Measurements from ENCODE around the gene PPP2R2D. TPM values are rescaled to one million over a fixed set of nuclear protein-coding genes. Genes with fewer than 3 reads are reported as not detected.

Gene PPP2R2D
- total RNA-seq, 1 experiment from 2014 or later, result 23.5 TPM

- TF ChIP-seq, protein P1, sequence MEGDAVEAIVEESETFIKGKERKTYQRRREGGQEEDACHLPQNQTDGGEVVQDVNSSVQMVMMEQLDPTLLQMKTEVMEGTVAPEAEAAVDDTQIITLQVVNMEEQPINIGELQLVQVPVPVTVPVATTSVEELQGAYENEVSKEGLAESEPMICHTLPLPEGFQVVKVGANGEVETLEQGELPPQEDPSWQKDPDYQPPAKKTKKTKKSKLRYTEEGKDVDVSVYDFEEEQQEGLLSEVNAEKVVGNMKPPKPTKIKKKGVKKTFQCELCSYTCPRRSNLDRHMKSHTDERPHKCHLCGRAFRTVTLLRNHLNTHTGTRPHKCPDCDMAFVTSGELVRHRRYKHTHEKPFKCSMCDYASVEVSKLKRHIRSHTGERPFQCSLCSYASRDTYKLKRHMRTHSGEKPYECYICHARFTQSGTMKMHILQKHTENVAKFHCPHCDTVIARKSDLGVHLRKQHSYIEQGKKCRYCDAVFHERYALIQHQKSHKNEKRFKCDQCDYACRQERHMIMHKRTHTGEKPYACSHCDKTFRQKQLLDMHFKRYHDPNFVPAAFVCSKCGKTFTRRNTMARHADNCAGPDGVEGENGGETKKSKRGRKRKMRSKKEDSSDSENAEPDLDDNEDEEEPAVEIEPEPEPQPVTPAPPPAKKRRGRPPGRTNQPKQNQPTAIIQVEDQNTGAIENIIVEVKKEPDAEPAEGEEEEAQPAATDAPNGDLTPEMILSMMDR (conservative IDR thresholded peaks at IDR 0.05), result no peak
- no peak for TF ChIP-seq EZH2 (IDR thresholded peaks at IDR 0.05; ENCODE audit: low read depth)
- H3K27ac ChIP-seq, result no peak overlapping the region
- H3K79me2 ChIP-seq (ENCODE audit: low read depth), result no peaks in the 10 kb centered on the region
- no peaks in the 10 kb centered on the region for H3F3A ChIP-seq (ENCODE audit: insufficient read depth, low read depth)
- BruUV-seq (replicated peaks), result no TSS peak
- no peak for DNase-seq
- no peaks in the 10 kb centered on the region for H4K20me1 ChIP-seq (ENCODE audit: insufficient read depth)
- no peaks in the 10 kb centered on the region for H3K9me3 ChIP-seq (ENCODE audit: insufficient read depth, low read depth)
- no peak overlapping the region for H3K4me2 ChIP-seq
- POLR2A ChIA-PET (ENCODE audit: unreplicated experiment), result interaction anchor here (0.6 kb wide), 1 partner anchor 87 kb away, joined by 4 read pairs; no protein-coding TSS in a partner anchor
- CTCF ChIA-PET, result no interaction called here
- no peak overlapping the region for H3K4me3 ChIP-seq
- no peaks in the 10 kb centered on the region for H3K27me3 ChIP-seq (ENCODE audit: insufficient read depth, low read depth)
- intact Hi-C loops (cut with micrococcal nuclease; ENCODE audit: unreplicated experiment), result no loop called here
- no peaks in the 10 kb centered on the region for H3K36me3 ChIP-seq (ENCODE audit: low read depth)
- H2AFZ ChIP-seq, result no peak overlapping the region
- H3K4me1 ChIP-seq (replicated peaks; ENCODE audit: insufficient read depth), result no peaks in the 10 kb centered on the region
- H3K9me2 ChIP-seq (ENCODE audit: insufficient read depth), result no peaks in the 10 kb centered on the region
Measured at GRCh38 chr10:131972474-131973071, 71.8 kb downstream of the PPP2R2D start.

DNA sequence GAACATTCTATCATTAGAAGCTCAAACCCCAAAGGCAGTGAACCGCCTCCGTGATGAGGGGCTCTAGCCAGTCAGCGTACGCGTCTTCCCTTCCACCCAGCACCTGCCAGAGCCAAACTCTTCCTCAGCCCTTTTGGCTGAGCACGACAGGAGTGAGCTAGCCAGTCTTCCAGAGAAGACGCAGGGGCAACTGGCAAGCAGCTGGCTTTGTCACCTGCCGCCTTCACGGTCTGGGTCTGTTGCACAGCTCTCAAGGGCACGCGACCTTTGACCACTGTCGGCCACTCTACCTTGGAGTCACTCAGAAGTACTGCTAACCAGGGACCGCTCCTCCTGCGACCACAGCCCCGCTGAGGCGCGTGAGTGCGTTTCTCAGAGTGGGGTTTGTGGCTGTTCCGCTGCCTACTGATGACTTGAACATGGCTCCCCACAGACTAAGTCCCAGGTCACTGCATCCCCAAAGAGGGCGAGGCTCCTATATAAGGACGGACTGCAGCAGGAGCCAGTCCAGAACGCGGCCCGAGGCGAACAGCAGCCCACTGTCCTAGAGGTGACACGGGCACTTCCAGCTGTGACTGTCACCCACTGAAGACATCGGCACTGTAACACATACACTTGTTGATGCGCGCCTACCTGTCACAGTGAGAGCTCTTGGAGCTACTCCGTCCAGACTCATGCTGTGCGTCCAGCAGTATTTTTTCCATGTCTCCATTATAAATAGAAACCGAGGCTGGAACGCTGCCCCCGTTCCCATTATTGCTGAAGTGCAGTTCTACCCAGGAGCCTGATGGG lies 72.5 kb downstream of the PPP2R2D start:
- intact Hi-C loops (cut with micrococcal nuclease; ENCODE audit: unreplicated experiment), result no loop called here
- no peak overlapping the region for H3K4me2 ChIP-seq
- POLR2A ChIA-PET (ENCODE audit: unreplicated experiment), result interaction anchor here (0.6 kb wide), 1 partner anchor 88 kb away, joined by 4 read pairs; no protein-coding TSS in a partner anchor
- CTCF ChIA-PET, result no interaction called here
- no peaks in the 10 kb centered on the region for H3K36me3 ChIP-seq (ENCODE audit: low read depth)
- H3K27me3 ChIP-seq (ENCODE audit: insufficient read depth, low read depth), result no peaks in the 10 kb centered on the region
- H3K79me2 ChIP-seq (ENCODE audit: low read depth), result no peaks in the 10 kb centered on the region
- no peaks in the 10 kb centered on the region for H3K9me2 ChIP-seq (ENCODE audit: insufficient read depth)
- H3F3A ChIP-seq (ENCODE audit: insufficient read depth, low read depth), result no peaks in the 10 kb centered on the region
- H3K27ac ChIP-seq, result no peak overlapping the region
- no peaks in the 10 kb centered on the region for H3K9me3 ChIP-seq (ENCODE audit: insufficient read depth, low read depth)
- DNase-seq, result no peak
- no peaks in the 10 kb centered on the region for H4K20me1 ChIP-seq (ENCODE audit: insufficient read depth)
- no peak overlapping the region for H2AFZ ChIP-seq
- H3K4me3 ChIP-seq, result no peak overlapping the region
- H3K4me1 ChIP-seq (replicated peaks; ENCODE audit: insufficient read depth), result no peaks in the 10 kb centered on the region
- no TSS peak for BruUV-seq (replicated peaks)
- TF ChIP-seq EZH2 (IDR thresholded peaks at IDR 0.05; ENCODE audit: low read depth), result no peak
- TF ChIP-seq, protein P1 (conservative IDR thresholded peaks at IDR 0.05), result no peak

DNA sequence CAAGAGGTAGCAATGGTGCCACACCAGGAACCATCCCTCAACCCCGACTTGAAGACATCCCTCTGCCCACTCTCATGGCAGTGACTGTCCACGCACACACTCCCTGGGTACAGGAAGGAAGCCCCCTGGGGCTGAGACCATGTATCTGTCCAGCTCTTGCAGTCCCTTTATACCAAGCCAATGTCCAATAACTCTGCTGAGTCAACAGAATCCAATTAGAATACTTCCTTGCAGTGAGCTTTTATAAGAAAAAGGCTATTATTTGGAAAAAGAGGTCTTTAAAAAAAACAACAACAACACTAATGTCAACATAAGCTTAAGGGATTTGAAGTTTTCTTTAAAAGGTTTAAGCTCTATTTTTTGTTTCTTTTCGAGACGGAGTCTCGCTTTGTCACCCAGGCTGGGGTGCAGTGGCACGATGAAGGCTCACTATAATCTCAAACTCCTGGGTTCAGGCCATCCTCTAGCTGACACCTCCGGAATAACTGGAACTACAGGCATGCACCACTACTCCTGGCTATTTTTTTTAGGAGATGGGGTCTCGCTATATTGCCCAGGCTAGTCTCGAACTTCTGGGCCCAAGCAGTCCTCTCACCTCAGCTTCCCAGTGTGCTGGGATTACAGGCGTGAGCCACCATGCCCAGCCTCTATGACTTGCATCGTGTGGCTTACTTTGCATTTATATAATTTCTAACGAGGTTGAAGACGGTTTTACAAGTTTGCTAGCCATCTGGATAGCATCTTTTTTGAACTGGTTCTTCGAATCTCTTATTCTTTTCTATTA lies 73.4 kb downstream of the PPP2R2D start:
- no peaks in the 10 kb centered on the region for H3K27me3 ChIP-seq (ENCODE audit: insufficient read depth, low read depth)
- intact Hi-C loops (cut with micrococcal nuclease; ENCODE audit: unreplicated experiment), result no loop called here
- no peaks in the 10 kb centered on the region for H3K4me1 ChIP-seq (replicated peaks; ENCODE audit: insufficient read depth)
- no peak overlapping the region for H2AFZ ChIP-seq
- no peaks in the 10 kb centered on the region for H3K36me3 ChIP-seq (ENCODE audit: low read depth)
- H4K20me1 ChIP-seq (ENCODE audit: insufficient read depth), result no peaks in the 10 kb centered on the region
- no peak overlapping the region for H3K4me2 ChIP-seq
- POLR2A ChIA-PET (ENCODE audit: unreplicated experiment), result no interaction called here
- no peak for TF ChIP-seq EZH2 (IDR thresholded peaks at IDR 0.05; ENCODE audit: low read depth)
- TF ChIP-seq, protein P1 (conservative IDR thresholded peaks at IDR 0.05), result no peak
- DNase-seq, result no peak
- no peak overlapping the region for H3K27ac ChIP-seq
- no peaks in the 10 kb centered on the region for H3K9me2 ChIP-seq (ENCODE audit: insufficient read depth)
- CTCF ChIA-PET, result no interaction called here
- BruUV-seq (replicated peaks), result no TSS peak
- no peaks in the 10 kb centered on the region for H3F3A ChIP-seq (ENCODE audit: insufficient read depth, low read depth)
- H3K9me3 ChIP-seq (ENCODE audit: insufficient read depth, low read depth), result no peaks in the 10 kb centered on the region
- no peak overlapping the region for H3K4me3 ChIP-seq
- H3K79me2 ChIP-seq (ENCODE audit: low read depth), result no peaks in the 10 kb centered on the region

Measured in PC-9 (cell line).